HG03045 (cell line): ENCODE data around the gene MAML2.

Experiments
- ATAC-seq: cut with Tn5 transposase; IDR thresholded peaks from one replicate; pipeline ENCODE4 v1.9.1; 2021; ENCODE audit warnings: mild to moderate bottlenecking, moderate library complexity; ENCODE audit not compliant: unreplicated experiment

Gene MAML2

GRCh38 chr11:96215826-96216225 lies 127.2 kb downstream of the MAML2 start:
- no peak for ATAC-seq

- peak; percentile 69 for ATAC-seq
These were observed 127.7 kb downstream of the MAML2 start for GRCh38 chr11:96215110-96215782.

- ATAC-seq: no peak
These were observed 128.3 kb downstream of the MAML2 start for GRCh38 chr11:96214777-96215109.

- no peak for ATAC-seq
These were observed 129.5 kb downstream of the MAML2 start for GRCh38 chr11:96213500-96213899.

GRCh38 chr11:96211436-96211835 lies 131.6 kb downstream of the MAML2 start:
- no peak for ATAC-seq

- ATAC-seq: no peak
These were observed 135.2 kb downstream of the MAML2 start for GRCh38 chr11:96207459-96208449.

- no peak for ATAC-seq
These were observed 136.0 kb downstream of the MAML2 start for GRCh38 chr11:96206955-96207354.

- ATAC-seq: no peak
These were observed 137.6 kb downstream of the MAML2 start for GRCh38 chr11:96205460-96205809.

GRCh38 chr11:96204721-96205459 lies 138.1 kb downstream of the MAML2 start:
- ATAC-seq: no peak

GRCh38 chr11:96204366-96204659 lies 138.7 kb downstream of the MAML2 start:
- ATAC-seq: no peak

- ATAC-seq: no peak
These were observed 139.2 kb downstream of the MAML2 start for GRCh38 chr11:96203567-96204365.

- no peak for ATAC-seq
These were observed 142.8 kb downstream of the MAML2 start for GRCh38 chr11:96200243-96200642.

- no peak for ATAC-seq
These were observed 143.4 kb downstream of the MAML2 start for GRCh38 chr11:96199563-96200025.

- ATAC-seq: peak; percentile 58
These were observed 144.9 kb downstream of the MAML2 start for GRCh38 chr11:96197801-96198701.

- ATAC-seq: no peak
These were observed 145.9 kb downstream of the MAML2 start for GRCh38 chr11:96197103-96197502.

GRCh38 chr11:96196181-96196662 lies 146.8 kb downstream of the MAML2 start:
- ATAC-seq: no peak

- ATAC-seq: no peak
These were observed 147.3 kb downstream of the MAML2 start for GRCh38 chr11:96195671-96196070.

GRCh38 chr11:96194581-96195374 lies 148.2 kb downstream of the MAML2 start:
- no peak for ATAC-seq
